Astrocyte of the spinal cord (primary cell): Measurements from ENCODE around the gene HDAC4.

Experiments used
- DNase-seq: peaks from one replicate; pipeline ENCODE4 v3.0.0; 2011; ENCODE audit warnings: low read depth, low spot score
- H3K4me3 ChIP-seq: 2 replicates; pipeline ENCODE4 v1.5.1; 2011; ENCODE audit warnings: low read depth, mild to moderate bottlenecking, low read length, moderate library complexity
- in situ Hi-C: cut with HindIII; loops from 2 replicates; pipeline ENCODE4 v1.10.0; 2017; ENCODE audit warnings: low sequenced_read_pairs
- TF ChIP-seq, protein P1 (sequence below): IDR thresholded peaks from 2 replicates; pipeline ENCODE4 v1.5.1; 2012; ENCODE audit warnings: low read depth, mild to moderate bottlenecking, low read length, inconsistent platforms

Gene HDAC4

DNA sequence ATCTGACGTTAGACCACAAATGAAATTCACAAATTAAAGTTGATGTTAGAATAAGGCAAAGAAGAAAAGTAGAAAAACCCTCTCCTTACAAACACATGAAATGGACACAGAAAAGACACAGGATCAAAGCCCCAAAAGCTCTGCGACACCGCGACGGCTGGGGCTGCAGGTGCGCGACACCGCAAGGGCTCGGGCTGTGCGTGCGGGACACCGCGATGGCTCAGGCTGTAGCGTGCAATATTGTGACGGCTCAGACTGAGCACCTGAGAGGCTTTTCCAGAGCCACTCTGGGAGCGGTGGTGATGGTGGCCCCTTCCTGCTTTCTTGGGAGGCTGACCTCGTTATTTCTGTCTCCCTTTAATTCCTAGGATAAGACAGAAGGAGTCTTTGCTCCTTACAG is 296.0 kb downstream of the HDAC4 start:
- in situ Hi-C loops: loop anchor here (25.0 kb wide), 1 partner anchor 92 kb away; no protein-coding TSS in a partner anchor
- DNase-seq: no peak
- TF ChIP-seq, protein P1, sequence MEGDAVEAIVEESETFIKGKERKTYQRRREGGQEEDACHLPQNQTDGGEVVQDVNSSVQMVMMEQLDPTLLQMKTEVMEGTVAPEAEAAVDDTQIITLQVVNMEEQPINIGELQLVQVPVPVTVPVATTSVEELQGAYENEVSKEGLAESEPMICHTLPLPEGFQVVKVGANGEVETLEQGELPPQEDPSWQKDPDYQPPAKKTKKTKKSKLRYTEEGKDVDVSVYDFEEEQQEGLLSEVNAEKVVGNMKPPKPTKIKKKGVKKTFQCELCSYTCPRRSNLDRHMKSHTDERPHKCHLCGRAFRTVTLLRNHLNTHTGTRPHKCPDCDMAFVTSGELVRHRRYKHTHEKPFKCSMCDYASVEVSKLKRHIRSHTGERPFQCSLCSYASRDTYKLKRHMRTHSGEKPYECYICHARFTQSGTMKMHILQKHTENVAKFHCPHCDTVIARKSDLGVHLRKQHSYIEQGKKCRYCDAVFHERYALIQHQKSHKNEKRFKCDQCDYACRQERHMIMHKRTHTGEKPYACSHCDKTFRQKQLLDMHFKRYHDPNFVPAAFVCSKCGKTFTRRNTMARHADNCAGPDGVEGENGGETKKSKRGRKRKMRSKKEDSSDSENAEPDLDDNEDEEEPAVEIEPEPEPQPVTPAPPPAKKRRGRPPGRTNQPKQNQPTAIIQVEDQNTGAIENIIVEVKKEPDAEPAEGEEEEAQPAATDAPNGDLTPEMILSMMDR: no peak
- no peak overlapping the region for H3K4me3 ChIP-seq

DNA sequence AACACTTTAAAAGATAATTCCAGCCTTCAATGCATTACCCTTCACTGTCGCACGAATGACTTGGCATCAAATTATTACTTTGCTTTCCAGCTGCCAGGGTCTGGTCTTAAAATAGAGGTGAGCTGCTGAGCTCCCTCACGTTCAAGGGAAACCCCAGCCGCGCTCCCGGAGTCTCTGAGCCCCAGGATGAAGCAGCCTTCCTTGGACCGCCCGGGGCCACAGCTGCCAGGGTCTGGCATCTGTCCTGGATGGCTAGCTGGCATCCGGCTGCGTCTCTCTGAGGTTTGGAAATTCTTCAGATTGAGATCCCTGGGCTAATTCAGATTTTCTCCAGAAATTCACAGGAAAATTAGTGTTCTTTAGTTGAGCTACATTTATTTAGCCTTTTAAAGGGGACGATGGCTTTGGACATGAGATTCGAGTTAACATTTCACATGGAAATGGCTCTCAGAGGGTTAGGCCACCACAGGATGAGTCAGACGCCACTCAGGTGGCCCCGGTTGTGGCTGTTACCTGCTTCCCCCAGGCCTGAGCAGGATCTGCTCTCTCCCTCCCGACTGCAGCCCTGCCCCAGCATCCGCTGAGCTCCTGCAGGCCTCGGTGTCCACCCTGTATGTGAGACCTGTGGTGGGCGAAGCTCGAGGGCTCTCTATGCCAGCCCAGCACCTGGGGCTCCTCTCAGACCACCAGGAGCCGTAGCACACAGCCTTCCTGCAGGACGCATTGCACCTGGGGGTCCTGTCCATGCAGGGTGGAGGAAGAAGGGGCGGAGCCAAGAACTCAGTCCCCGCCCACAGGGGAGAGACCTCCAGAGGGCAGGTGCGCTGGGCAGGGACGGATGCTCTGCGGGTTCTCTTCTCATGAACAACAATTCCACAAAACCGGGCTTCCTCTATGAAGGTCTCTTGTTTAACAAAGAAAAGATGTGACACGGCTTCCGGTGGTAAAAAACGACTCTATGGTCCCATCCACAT is 297.4 kb downstream of the HDAC4 start:
- DNase-seq: no peak
- H3K4me3 ChIP-seq: no peak overlapping the region
- TF ChIP-seq, protein P1: no peak
- in situ Hi-C loops: loop anchor here (25.0 kb wide), 1 partner anchor 91 kb away; no protein-coding TSS in a partner anchor

DNA sequence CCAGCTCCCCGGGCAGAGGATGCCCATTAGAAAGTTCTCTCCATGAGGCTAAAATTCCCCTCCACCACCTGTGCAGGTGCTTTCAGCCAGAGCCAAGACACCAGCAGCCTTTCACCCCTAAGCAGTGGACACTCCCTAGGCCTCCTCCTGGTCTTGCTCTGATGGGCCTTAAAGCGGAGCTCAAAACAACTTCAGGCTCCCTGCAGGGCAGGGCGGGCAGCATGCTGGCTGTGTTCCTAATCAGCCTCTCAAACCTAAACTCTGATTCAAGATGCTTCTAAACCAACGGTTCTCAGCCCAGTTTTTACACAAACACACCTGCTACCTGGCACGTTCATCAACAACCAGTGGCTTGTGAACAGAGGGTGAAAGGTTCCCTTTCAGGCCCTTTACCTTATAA is 298.6 kb downstream of the HDAC4 start:
- TF ChIP-seq, protein P1: no peak
- in situ Hi-C loops: loop anchor here (25.0 kb wide), 1 partner anchor 90 kb away; no protein-coding TSS in a partner anchor
- no peak overlapping the region for H3K4me3 ChIP-seq
- DNase-seq: no peak

DNA sequence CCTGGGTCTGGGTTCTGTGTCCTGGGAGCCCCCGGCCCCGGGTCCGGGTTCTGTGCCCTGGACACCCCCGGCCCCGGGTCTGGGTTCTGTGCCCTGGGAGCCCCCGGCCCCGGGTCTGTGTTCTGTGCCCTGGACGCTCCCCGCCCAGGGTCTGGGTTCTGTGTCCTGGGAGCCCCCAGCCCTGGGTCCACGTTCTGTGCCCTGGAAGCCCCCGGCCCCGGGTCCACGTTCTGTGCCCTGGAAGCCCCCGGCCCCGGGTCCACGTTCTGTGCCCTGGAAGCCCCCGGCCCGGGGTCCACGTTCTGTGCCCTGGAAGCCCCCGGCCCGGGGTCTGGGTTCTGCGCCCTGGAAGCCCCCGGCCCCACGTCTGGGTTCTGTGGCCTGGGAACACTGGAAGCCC is 299.0 kb downstream of the HDAC4 start:
- TF ChIP-seq, protein P1: no peak
- no peak for DNase-seq
- in situ Hi-C loops: loop anchor here (25.0 kb wide), 1 partner anchor 90 kb away; no protein-coding TSS in a partner anchor
- no peak overlapping the region for H3K4me3 ChIP-seq

DNA sequence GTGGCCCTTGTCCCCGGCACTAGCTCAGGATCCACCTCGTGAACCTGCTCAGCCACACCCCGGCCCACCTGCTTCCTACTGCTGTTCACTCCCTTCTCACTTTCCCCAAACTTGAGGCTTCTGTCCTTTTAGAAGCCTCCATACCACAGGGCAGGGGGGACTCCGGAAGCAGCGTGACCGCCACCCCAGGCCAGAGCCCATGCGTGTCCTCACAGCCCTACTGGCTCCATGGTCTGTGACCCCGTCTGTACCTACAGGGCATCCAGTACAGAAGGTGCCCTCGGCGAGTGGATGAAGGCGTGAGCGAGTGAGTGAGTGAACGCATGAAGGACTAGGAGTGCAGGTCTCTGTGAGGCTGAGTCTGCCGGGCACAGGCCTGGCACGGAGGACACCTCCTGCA is 299.7 kb downstream of the HDAC4 start:
- in situ Hi-C loops: loop anchor here (25.0 kb wide), 1 partner anchor 89 kb away; no protein-coding TSS in a partner anchor
- no peak for DNase-seq

DNA sequence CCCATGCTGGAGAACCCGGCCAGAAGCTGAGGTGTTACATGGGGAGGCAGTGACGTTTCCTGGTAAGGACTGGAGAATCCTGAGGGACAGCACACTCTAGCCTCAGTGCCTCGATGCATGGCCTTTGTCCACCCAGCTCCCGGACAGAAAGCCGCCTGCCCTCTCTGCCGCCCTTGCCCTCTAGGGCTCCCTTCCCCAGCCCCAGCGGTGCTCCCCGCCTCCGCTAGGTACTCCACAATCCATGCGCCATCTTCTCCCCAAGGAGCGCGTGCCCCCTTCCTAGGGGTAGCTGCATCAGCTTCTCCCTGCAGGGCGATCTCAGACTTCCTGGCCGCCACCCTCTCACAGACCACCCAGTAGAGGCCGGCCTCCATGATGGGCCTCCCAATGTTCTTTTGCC is 301.3 kb downstream of the HDAC4 start:
- no peak overlapping the region for H3K4me3 ChIP-seq
- DNase-seq: no peak
- TF ChIP-seq, protein P1: no peak
- in situ Hi-C loops: no loop called here

More for the DNA sequence above, 299.7 kb downstream of the HDAC4 start:
- TF ChIP-seq, protein P1: no peak
- H3K4me3 ChIP-seq: no peak overlapping the region
